Peyer's patch (tissue), 4 donors: ENCODE measurements around the gene PDE4B.

Experiments
- CTCF ChIP-seq, 6 experiments: fragments of 450-650 bp in 4 of 6; fragments of 200-600 bp in 2 of 6; sonication (generic) in 1 of 6; IDR thresholded peaks; one replicate each; pipeline ENCODE4 v1.5.1; 2017 to 2019; ENCODE audit warnings: antibody characterized with exemption in 6 of 6, mild to moderate bottlenecking in 3 of 6, moderate library complexity in 1 of 6
- POLR2A ChIP-seq, 2 donors: fragments of 450-650 bp; IDR thresholded peaks; one replicate each; pipeline ENCODE4 v1.5.1; 2017; ENCODE audit warnings: antibody characterized with exemption in 2 of 2, mild to moderate bottlenecking in 2 of 2, moderate library complexity in 2 of 2

- TF ChIP-seq CTCF (IDR thresholded peaks at IDR 0.05) (no peak), POLR2A (IDR thresholded peaks at IDR 0.05) (no peak)
Measured at GRCh38 chr1:65866439-65866838, 73.7 kb downstream of the PDE4B start.
